Ishikawa (cell line): ENCODE data around the gene MXD1.

Source experiments
- CEBPB ChIP-seq: IDR thresholded peaks from 2 replicates; pipeline ENCODE4 v1.6.1; 2012
- CREB1 ChIP-seq: IDR thresholded peaks from 2 replicates; pipeline ENCODE4 v1.6.1; 2012; ENCODE audit warnings: low read depth
- EGR1 ChIP-seq: IDR thresholded peaks from 2 replicates; pipeline ENCODE4 v1.6.1; 2012
- EP300 ChIP-seq: IDR thresholded peaks from 2 replicates; pipeline ENCODE4 v1.6.1; 2012; ENCODE audit warnings: borderline replicate concordance
- FOXM1 ChIP-seq: IDR thresholded peaks from 2 replicates; pipeline ENCODE4 v1.6.1; 2012; ENCODE audit warnings: low read depth, borderline replicate concordance
- MAX ChIP-seq: IDR thresholded peaks from 2 replicates; pipeline ENCODE4 v1.6.1; 2012
- NFIC ChIP-seq: IDR thresholded peaks from 2 replicates; pipeline ENCODE4 v1.6.1; 2012
- RAD21 ChIP-seq: IDR thresholded peaks from 2 replicates; pipeline ENCODE4 v1.6.1; 2012; ENCODE audit warnings: low read depth
- REST ChIP-seq: IDR thresholded peaks from 2 replicates; pipeline ENCODE4 v1.6.1; 2012; ENCODE audit warnings: low read depth, mild to moderate bottlenecking
- TAF1 ChIP-seq: IDR thresholded peaks from 2 replicates; pipeline ENCODE4 v1.6.1; 2012; ENCODE audit warnings: low read depth, mild to moderate bottlenecking
- TCF12 ChIP-seq: IDR thresholded peaks from 2 replicates; pipeline ENCODE4 v1.6.1; 2012; ENCODE audit warnings: low read depth
- TEAD4 ChIP-seq: IDR thresholded peaks from 2 replicates; pipeline ENCODE4 v1.6.1; 2012
- USF1 ChIP-seq: IDR thresholded peaks from 2 replicates; pipeline ENCODE4 v1.6.1; 2012
- YY1 ChIP-seq: IDR thresholded peaks from 2 replicates; pipeline ENCODE4 v1.6.1; 2012; ENCODE audit warnings: low read depth
- ZBTB7A ChIP-seq: IDR thresholded peaks from 2 replicates; pipeline ENCODE4 v1.6.1; 2012; ENCODE audit warnings: low read depth

MXD1 gene

GRCh38 chr2:69964353-69964841 is 49.5 kb downstream of the MXD1 start:
- TF ChIP-seq TEAD4 (no peak), NFIC (no peak), YY1 (no peak), RAD21 (no peak), REST (no peak), CREB1 (no peak), FOXM1 (no peak), EP300 (no peak), ZBTB7A (no peak), TCF12 (no peak), MAX (no peak), TAF1 (no peak), EGR1 (no peak), USF1 (no peak), CEBPB (no peak)

GRCh38 chr2:69965756-69966445 is 51.0 kb downstream of the MXD1 start:
- TF ChIP-seq REST (no peak), EGR1 (no peak), NFIC (no peak), TAF1 (no peak), TEAD4 (no peak), TCF12 (no peak), EP300 (no peak), YY1 (no peak), ZBTB7A (no peak), CEBPB (no peak), MAX (no peak), CREB1 (no peak), USF1 (no peak), FOXM1 (no peak), RAD21 (no peak)

GRCh38 chr2:69966496-69966895 is 51.6 kb downstream of the MXD1 start:
- TF ChIP-seq RAD21 = no peak
- TF ChIP-seq ZBTB7A = no peak
- no peak for TF ChIP-seq CEBPB
- no peak for TF ChIP-seq REST

- no peak for TF ChIP-seq EP300
- TF ChIP-seq EGR1 = no peak
- TF ChIP-seq USF1 = no peak
- no peak for TF ChIP-seq CREB1
- no peak for TF ChIP-seq NFIC
- no peak for TF ChIP-seq REST
- TF ChIP-seq MAX = no peak
- no peak for TF ChIP-seq RAD21
- no peak for TF ChIP-seq TEAD4
- no peak for TF ChIP-seq TAF1
- no peak for TF ChIP-seq CEBPB
- no peak for TF ChIP-seq FOXM1
- no peak for TF ChIP-seq TCF12
- TF ChIP-seq ZBTB7A = no peak
- no peak for TF ChIP-seq YY1
These were observed 53.7 kb downstream of the MXD1 start for GRCh38 chr2:69968609-69969008.
